ENCODE measurements around the gene DHRS7C.

DNA sequence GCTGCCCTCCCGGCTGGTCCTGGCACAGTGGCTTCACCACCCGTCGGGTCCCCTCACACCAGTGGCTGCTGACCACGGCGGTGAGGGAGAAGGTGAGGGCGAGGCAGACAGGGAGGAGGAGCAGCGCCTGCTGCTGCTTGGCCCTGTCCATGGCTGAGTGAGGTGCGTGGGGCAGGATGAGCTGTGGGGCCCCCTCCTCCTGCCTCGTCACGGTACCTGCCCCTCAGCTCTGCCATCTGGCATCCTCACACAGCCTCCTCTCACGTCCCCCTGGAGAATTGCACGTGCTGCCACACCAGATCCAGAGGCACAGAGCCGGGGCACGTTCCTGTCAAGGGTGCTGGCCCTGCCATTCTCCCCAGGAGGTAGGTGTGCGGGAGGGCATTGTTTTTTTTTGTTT lies 30.5 kb upstream of the DHRS7C start, which contains the start of gene GSG1L2:
- TF ChIP-seq, protein P1, sequence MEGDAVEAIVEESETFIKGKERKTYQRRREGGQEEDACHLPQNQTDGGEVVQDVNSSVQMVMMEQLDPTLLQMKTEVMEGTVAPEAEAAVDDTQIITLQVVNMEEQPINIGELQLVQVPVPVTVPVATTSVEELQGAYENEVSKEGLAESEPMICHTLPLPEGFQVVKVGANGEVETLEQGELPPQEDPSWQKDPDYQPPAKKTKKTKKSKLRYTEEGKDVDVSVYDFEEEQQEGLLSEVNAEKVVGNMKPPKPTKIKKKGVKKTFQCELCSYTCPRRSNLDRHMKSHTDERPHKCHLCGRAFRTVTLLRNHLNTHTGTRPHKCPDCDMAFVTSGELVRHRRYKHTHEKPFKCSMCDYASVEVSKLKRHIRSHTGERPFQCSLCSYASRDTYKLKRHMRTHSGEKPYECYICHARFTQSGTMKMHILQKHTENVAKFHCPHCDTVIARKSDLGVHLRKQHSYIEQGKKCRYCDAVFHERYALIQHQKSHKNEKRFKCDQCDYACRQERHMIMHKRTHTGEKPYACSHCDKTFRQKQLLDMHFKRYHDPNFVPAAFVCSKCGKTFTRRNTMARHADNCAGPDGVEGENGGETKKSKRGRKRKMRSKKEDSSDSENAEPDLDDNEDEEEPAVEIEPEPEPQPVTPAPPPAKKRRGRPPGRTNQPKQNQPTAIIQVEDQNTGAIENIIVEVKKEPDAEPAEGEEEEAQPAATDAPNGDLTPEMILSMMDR (IDR thresholded peaks at IDR 0.05) = no peak
- no peak for TF ChIP-seq POLR2A (IDR thresholded peaks at IDR 0.05)

All from thyroid gland (tissue), 4 donors.